ENCODE data around the gene TLE1.

The TLE1 gene

GRCh38 chr9:81600631-81601030 is 88.7 kb downstream of the TLE1 start:
- no peak for DNase-seq (ENCODE audit: low read depth)
- no peak for TF ChIP-seq CTCF (IDR thresholded peaks at IDR 0.05; ENCODE audit: low read depth, low read length, missing control alignments)
- H3K4me3 ChIP-seq (ENCODE audit: low read depth, low read length), result no peak overlapping the region
- in situ Hi-C loops (cut with HindIII; ENCODE audit: low sequenced_read_pairs), result no loop called here

DNA sequence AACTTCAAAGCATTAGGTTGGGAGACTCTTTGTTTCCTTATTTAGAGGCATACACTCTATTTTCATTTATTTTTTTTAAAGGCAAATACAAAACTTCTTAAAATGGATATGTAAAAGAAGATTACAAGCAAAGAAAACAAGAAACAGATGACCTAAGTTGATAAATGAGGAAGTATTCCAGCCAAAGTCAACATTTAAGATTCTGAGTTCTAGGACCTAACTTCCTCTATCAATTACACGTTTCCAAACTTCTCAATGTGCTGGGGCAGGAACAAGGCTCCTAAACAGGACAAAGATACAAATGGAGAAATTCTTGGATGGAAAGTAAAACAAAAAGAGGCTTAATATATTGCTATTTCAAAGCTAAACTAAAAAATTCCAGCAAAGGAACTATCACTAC is 89.5 kb downstream of the TLE1 start:
- no peak overlapping the region for H3K4me3 ChIP-seq (ENCODE audit: low read depth, low read length)
- in situ Hi-C loops (cut with HindIII; ENCODE audit: low sequenced_read_pairs), result no loop called here
- DNase-seq (ENCODE audit: low read depth), result no peak
- no peak for TF ChIP-seq CTCF (IDR thresholded peaks at IDR 0.05; ENCODE audit: low read depth, low read length, missing control alignments)

- in situ Hi-C loops (cut with HindIII; ENCODE audit: low sequenced_read_pairs), result no loop called here
- no peak for DNase-seq (ENCODE audit: low read depth)
- TF ChIP-seq CTCF (IDR thresholded peaks at IDR 0.05; ENCODE audit: low read depth, low read length, missing control alignments), result no peak
- H3K4me3 ChIP-seq (ENCODE audit: low read depth, low read length), result no peak overlapping the region
Measured at GRCh38 chr9:81598811-81599210, 90.5 kb downstream of the TLE1 start.

DNA sequence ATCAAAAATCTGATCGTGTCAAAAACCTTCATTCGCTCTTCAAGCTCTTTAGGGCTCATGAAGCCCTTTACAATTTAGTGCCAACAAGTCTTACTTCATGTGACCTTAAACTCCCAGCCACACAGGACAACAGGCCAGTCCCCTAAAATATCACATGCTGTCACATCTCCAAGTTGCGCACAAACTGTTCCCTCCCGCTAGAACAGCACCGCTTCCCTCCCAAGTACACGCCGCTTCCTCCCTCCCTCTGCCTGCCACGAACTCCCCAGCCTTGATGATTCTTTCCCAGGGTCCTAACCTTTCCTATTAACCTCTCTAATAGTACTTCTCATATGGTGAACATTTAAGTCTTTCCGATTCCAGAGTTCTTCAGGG is 91.2 kb downstream of the TLE1 start:
- H3K4me3 ChIP-seq (ENCODE audit: low read depth, low read length), result no peak overlapping the region
- in situ Hi-C loops (cut with HindIII; ENCODE audit: low sequenced_read_pairs), result no loop called here
- no peak for TF ChIP-seq CTCF (IDR thresholded peaks at IDR 0.05; ENCODE audit: low read depth, low read length, missing control alignments)
- DNase-seq (ENCODE audit: low read depth), result no peak

GRCh38 chr9:81597419-81598122 is 91.8 kb downstream of the TLE1 start:
- no peak for DNase-seq (ENCODE audit: low read depth)
- in situ Hi-C loops (cut with HindIII; ENCODE audit: low sequenced_read_pairs), result no loop called here
- no peak overlapping the region for H3K4me3 ChIP-seq (ENCODE audit: low read depth, low read length)
- no peak for TF ChIP-seq CTCF (IDR thresholded peaks at IDR 0.05; ENCODE audit: low read depth, low read length, missing control alignments)

GRCh38 chr9:81596679-81597418 is 92.5 kb downstream of the TLE1 start:
- H3K4me3 ChIP-seq (ENCODE audit: low read depth, low read length), result no peak overlapping the region
- no peak for TF ChIP-seq CTCF (IDR thresholded peaks at IDR 0.05; ENCODE audit: low read depth, low read length, missing control alignments)
- no peak for DNase-seq (ENCODE audit: low read depth)
- in situ Hi-C loops (cut with HindIII; ENCODE audit: low sequenced_read_pairs), result no loop called here

Measured in astrocyte of the cerebellum (primary cell).